ENCODE results near the gene TRIM26. TPM values are rescaled to one million over a fixed set of nuclear protein-coding genes. Genes with fewer than 3 reads are reported as not detected.

The TRIM26 gene, protein sequence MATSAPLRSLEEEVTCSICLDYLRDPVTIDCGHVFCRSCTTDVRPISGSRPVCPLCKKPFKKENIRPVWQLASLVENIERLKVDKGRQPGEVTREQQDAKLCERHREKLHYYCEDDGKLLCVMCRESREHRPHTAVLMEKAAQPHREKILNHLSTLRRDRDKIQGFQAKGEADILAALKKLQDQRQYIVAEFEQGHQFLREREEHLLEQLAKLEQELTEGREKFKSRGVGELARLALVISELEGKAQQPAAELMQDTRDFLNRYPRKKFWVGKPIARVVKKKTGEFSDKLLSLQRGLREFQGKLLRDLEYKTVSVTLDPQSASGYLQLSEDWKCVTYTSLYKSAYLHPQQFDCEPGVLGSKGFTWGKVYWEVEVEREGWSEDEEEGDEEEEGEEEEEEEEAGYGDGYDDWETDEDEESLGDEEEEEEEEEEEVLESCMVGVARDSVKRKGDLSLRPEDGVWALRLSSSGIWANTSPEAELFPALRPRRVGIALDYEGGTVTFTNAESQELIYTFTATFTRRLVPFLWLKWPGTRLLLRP
- total RNA-seq (2014; rRNA removed; shearing (Covaris generic)), result 31.0 and 38.0 TPM in 2 replicates
- 9.9 and 11.0 TPM in 2 replicates for polyA plus RNA-seq (2016; fragmentation: Nextera tagmentation; extraction: Ambion mirVana)
- long read RNA-seq, partial matches to known transcripts, result 0 of 3 reads
- long read RNA-seq, other reads (novel, unspliced or antisense), result 3 of 3 reads

DNA sequence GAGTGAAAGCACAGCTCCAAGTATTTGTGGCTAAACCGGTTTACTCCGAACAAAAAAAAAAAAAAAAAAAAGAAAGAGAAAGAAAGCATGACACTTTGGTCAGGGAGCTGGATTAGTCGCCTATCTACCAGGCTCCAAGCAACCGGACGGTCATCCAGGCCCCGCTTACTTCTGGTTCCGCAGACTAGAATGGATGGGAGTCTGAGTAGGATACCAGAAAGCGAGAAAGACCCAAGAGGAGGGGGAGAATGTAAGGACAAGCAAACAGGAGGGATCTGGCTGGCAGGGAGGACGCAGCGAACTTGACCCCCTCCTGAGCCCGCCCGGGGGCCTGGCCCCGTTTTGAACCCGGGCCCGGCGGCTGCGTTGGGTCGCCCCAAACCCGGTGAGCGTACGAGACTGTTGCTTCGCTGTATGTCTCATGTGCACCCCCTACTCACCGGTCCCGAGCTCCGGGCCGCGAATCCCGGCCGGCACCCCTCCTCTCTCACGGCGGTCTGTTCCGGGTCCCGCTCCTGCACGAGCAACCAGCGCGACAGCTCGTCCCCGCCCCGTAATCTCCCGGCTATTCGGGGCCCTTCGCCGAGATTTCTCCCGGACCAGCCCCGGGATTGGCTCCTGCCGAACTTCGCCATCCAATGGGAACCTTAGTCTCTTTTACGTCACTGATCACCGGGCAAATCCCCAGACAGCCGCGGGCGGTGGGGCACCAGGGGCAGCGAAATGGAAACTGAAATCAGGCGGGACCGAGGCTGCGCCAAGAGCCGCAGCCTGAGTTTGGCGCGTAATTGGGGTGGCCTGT, at the start of gene TRIM26:
Gene TRIM26 (minus strand): TSS at position 542 of the 802 bp plus-strand sequence. CDS start 14,303 bp downstream, outside the sequence.
- H3K4me3 Mint-ChIP-seq, result peak within 1 kb of the TSS; percentile 95
- H3K4me2 ChIP-seq, result peak within 1 kb of the TSS; percentile 79
- peak; percentile 88 for TF ChIP-seq CREB1 (CRISPR knock-in tag; IDR thresholded peaks at IDR 0.05; ENCODE audit: low read depth)
- peak; percentile 83 for TF ChIP-seq POLR2AphosphoS5 (IDR thresholded peaks at IDR 0.05; ENCODE audit: low read depth)
- TF ChIP-seq EZH2 (IDR thresholded peaks at IDR 0.05; ENCODE audit: low read depth, unreplicated experiment), result no peak
- H3K4me1 Mint-ChIP-seq, result peaks cover 37% of the 10 kb centered on the region
- H3K27me3 ChIP-seq (ENCODE audit: insufficient read depth), result peaks cover 7% of the 10 kb centered on the region; the same call in 1 of the 2 replicates
- H3K4me1 ChIP-seq (ENCODE audit: insufficient read depth), result peaks cover 33% of the 10 kb centered on the region
- peaks cover 40% of the 10 kb centered on the region for H3K79me2 ChIP-seq (replicated peaks; ENCODE audit: insufficient read depth)
- peak within 1 kb of the TSS; percentile 62 for H3K4me3 ChIP-seq
- no peaks in the 10 kb centered on the region for H3K36me3 ChIP-seq (ENCODE audit: insufficient read depth)
- peaks cover 4% of the 10 kb centered on the region; the same call in 2 of the 3 replicates for H3K9me3 Mint-ChIP-seq
- ATAC-seq, result peak; percentile 87
- peaks cover 16% of the 10 kb centered on the region for H3K27me3 Mint-ChIP-seq (ENCODE audit: insufficient read depth, low read depth, poor library complexity)
- H2AFZ ChIP-seq, result peak within 1 kb of the TSS; percentile 80
- DNase-seq (ENCODE audit: low spot score), result peak; percentile 99
- peaks cover 8% of the 10 kb centered on the region; the same call in 1 of the 2 replicates for H4K20me1 ChIP-seq (replicated peaks; ENCODE audit: insufficient read depth)
- H3K27ac ChIP-seq (ENCODE audit: low read depth), result peak within 1 kb of the TSS; percentile 77
- H3F3A ChIP-seq (replicated peaks; ENCODE audit: low read depth), result no peaks in the 10 kb centered on the region
- no peaks in the 10 kb centered on the region for H3K9me2 ChIP-seq (ENCODE audit: insufficient read depth)
- peak within 1 kb of the TSS; percentile 99 for H3K27ac Mint-ChIP-seq
- no peaks in the 10 kb centered on the region; the same call in 1 of the 3 replicates for H3K36me3 Mint-ChIP-seq (ENCODE audit: low read depth)

DNA sequence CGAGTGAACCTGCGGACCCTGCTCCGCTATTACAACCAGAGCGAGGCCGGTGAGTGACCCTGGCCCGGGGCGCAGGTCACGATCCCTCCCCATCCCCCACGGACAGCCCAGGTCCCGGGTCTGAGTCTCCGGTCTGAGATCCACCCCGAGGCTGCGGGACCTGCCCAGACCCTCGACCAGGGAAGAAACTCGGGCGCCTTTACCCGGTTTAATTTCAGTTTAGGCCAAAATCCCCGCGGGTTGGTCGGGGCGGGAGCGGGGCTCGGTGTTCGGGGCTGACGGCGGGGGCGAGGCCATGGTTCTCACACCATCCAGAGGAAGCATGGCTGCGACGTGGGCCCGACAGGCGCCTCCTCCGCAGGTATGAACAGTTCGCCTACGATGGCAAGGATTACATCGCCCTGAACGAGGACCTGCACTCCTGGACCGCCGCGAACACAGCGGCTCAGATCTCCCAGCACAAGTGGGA, 46.9 kb upstream of the TRIM26 start:
- H3K27ac ChIP-seq (ENCODE audit: low read depth), result no peak overlapping the region
- no peaks in the 10 kb centered on the region for H4K20me1 ChIP-seq (replicated peaks; ENCODE audit: insufficient read depth)
- ATAC-seq, result peak; percentile 37
- TF ChIP-seq EZH2phosphoT487 (IDR thresholded peaks at IDR 0.05; ENCODE audit: unreplicated experiment) (no peak), POLR2AphosphoS5 (IDR thresholded peaks at IDR 0.05; ENCODE audit: low read depth) (no peak), ZNF114 (CRISPR knock-in tag; IDR thresholded peaks at IDR 0.05) (no peak), ZNF331 (CRISPR knock-in tag; IDR thresholded peaks at IDR 0.05; ENCODE audit: low read depth) (no peak), STAT1 (IDR thresholded peaks at IDR 0.05; ENCODE audit: unreplicated experiment) (no peak), CREB1 (CRISPR knock-in tag; IDR thresholded peaks at IDR 0.05; ENCODE audit: low read depth) (no peak), EZH2 (IDR thresholded peaks at IDR 0.05; ENCODE audit: low read depth, unreplicated experiment) (no peak)
- TF ChIP-seq, protein P1, sequence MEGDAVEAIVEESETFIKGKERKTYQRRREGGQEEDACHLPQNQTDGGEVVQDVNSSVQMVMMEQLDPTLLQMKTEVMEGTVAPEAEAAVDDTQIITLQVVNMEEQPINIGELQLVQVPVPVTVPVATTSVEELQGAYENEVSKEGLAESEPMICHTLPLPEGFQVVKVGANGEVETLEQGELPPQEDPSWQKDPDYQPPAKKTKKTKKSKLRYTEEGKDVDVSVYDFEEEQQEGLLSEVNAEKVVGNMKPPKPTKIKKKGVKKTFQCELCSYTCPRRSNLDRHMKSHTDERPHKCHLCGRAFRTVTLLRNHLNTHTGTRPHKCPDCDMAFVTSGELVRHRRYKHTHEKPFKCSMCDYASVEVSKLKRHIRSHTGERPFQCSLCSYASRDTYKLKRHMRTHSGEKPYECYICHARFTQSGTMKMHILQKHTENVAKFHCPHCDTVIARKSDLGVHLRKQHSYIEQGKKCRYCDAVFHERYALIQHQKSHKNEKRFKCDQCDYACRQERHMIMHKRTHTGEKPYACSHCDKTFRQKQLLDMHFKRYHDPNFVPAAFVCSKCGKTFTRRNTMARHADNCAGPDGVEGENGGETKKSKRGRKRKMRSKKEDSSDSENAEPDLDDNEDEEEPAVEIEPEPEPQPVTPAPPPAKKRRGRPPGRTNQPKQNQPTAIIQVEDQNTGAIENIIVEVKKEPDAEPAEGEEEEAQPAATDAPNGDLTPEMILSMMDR (conservative IDR thresholded peaks at IDR 0.05; ENCODE audit: low read depth in 2 of 2), result no peak
- TF ChIP-seq, protein P2, sequence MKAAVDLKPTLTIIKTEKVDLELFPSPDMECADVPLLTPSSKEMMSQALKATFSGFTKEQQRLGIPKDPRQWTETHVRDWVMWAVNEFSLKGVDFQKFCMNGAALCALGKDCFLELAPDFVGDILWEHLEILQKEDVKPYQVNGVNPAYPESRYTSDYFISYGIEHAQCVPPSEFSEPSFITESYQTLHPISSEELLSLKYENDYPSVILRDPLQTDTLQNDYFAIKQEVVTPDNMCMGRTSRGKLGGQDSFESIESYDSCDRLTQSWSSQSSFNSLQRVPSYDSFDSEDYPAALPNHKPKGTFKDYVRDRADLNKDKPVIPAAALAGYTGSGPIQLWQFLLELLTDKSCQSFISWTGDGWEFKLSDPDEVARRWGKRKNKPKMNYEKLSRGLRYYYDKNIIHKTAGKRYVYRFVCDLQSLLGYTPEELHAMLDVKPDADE (IDR thresholded peaks at IDR 0.05), result no peak
- TF ChIP-seq, protein P3, sequence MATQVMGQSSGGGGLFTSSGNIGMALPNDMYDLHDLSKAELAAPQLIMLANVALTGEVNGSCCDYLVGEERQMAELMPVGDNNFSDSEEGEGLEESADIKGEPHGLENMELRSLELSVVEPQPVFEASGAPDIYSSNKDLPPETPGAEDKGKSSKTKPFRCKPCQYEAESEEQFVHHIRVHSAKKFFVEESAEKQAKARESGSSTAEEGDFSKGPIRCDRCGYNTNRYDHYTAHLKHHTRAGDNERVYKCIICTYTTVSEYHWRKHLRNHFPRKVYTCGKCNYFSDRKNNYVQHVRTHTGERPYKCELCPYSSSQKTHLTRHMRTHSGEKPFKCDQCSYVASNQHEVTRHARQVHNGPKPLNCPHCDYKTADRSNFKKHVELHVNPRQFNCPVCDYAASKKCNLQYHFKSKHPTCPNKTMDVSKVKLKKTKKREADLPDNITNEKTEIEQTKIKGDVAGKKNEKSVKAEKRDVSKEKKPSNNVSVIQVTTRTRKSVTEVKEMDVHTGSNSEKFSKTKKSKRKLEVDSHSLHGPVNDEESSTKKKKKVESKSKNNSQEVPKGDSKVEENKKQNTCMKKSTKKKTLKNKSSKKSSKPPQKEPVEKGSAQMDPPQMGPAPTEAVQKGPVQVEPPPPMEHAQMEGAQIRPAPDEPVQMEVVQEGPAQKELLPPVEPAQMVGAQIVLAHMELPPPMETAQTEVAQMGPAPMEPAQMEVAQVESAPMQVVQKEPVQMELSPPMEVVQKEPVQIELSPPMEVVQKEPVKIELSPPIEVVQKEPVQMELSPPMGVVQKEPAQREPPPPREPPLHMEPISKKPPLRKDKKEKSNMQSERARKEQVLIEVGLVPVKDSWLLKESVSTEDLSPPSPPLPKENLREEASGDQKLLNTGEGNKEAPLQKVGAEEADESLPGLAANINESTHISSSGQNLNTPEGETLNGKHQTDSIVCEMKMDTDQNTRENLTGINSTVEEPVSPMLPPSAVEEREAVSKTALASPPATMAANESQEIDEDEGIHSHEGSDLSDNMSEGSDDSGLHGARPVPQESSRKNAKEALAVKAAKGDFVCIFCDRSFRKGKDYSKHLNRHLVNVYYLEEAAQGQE (IDR thresholded peaks at IDR 0.05; ENCODE audit: unreplicated experiment), result no peak
- peak overlapping the region; percentile 80 for H3K4me3 Mint-ChIP-seq
- H3K4me1 ChIP-seq (ENCODE audit: insufficient read depth), result no peaks in the 10 kb centered on the region; the same call in 1 of the 2 replicates
- H3K27ac Mint-ChIP-seq, result no peak overlapping the region
- peaks cover 16% of the 10 kb centered on the region for H3K27me3 ChIP-seq (ENCODE audit: insufficient read depth)
- no peaks in the 10 kb centered on the region for H3K36me3 ChIP-seq (ENCODE audit: insufficient read depth)
- H3K9me3 Mint-ChIP-seq, result peaks cover 3% of the 10 kb centered on the region; the same call in 2 of the 3 replicates
- peak overlapping the region; percentile 81 for H3K4me2 ChIP-seq
- peaks cover 4% of the 10 kb centered on the region; the same call in 1 of the 2 replicates for H3K9me2 ChIP-seq (ENCODE audit: insufficient read depth)
- peak; percentile 56 for DNase-seq (ENCODE audit: low spot score)
- peak overlapping the region; percentile 82 for H3K4me3 ChIP-seq
- no peaks in the 10 kb centered on the region for H3F3A ChIP-seq (replicated peaks; ENCODE audit: low read depth)
- peaks cover 12% of the 10 kb centered on the region for H3K4me1 Mint-ChIP-seq
- peaks cover 18% of the 10 kb centered on the region for H3K36me3 Mint-ChIP-seq (ENCODE audit: low read depth)
- H2AFZ ChIP-seq, result 0 out of 2 replicates have a peak overlapping the region, but pooled peaks have one; percentile 78
- H3K27me3 Mint-ChIP-seq (ENCODE audit: insufficient read depth, low read depth, poor library complexity), result peaks cover 27% of the 10 kb centered on the region
- H3K79me2 ChIP-seq (replicated peaks; ENCODE audit: insufficient read depth), result no peaks in the 10 kb centered on the region

Measured in GM23338 (cell line).